ENCODE results near the gene LASP1.
A peak's percentile ranks its signal among the peaks of the same experiment; 100 is the strongest.

Gene LASP1

DNA sequence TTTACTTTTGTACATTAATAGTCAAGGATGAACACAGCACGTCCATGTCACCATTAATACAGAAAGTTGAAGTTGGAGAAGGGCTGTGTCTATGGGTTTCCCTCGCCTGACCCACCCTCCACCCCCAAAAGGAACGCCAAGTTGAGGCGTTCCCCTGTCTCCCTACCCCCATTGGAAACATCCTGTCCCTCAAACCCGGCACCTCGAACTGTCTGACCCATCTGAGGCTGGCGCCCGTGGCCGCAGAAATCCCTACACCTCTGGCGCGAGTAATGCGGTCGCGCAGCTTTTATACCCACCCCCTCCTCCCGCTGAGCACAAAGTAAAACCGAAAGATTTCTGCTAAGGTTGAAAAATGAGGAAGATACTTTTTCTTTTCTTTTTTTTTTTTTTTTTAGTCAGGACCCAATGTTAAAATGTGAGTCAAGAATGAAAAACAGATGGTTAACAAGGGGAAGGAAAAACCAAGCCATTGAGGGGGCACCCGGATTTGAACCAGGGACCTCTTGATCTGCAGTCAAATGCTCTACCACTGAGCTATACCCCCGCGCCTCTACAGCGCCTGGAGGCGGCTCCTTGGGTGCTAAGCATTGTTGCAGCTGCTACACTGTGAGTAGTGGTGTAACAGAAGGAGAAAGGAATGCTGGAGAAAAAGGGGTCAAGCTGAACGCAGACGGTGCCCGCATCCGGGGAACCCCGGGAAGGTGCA, 887 bp upstream of the LASP1 start:
- peak; percentile 64 to 77 for DNase-seq (ENCODE audit: low read depth in 2 of 2)

GRCh38 chr17:38870259-38871165, 654 bp downstream of the LASP1 start:
- peak in 1 of 2 donors; percentile 55 for DNase-seq (ENCODE audit: low read depth in 2 of 2)

DNA sequence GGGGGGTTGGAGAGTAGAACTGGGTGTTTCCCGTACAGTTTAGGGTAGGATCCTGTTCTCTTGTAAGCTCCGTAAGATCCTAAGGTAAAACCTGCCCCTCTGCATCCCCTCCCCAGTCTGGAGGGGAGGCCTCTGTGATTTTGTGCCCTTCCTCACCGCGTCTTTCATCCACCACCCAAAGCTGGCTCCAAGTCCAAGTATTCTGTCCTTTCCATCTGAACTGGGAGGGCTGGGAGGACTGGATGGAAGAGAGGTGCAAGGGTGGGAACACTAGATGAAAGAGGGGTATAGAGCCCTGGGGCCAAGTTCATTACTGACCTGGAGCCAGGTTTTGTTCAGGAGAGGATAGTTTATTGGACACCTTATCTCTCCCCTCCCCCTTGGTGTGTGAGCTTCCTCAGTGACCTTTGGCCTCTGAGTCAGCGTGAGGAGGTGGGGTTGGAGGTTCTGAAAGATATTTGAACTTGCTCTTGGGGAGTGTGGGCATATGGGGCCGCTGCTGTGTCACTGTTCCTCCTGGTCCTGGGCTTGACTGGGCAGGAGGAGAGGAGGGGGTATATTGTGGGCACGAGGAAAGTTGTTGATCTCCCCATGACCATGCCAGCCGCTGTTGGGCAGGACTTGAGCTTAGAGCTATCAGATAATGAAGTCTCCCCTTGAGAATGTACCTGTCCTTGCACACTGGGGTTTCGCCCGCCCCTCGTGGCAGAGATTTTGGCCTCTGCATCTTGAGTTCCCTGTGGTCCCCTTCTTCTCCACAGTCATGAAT, 1.6 kb downstream of the LASP1 start:
- peak; percentile 48 to 71 for DNase-seq (ENCODE audit: low read depth in 2 of 2)

DNA sequence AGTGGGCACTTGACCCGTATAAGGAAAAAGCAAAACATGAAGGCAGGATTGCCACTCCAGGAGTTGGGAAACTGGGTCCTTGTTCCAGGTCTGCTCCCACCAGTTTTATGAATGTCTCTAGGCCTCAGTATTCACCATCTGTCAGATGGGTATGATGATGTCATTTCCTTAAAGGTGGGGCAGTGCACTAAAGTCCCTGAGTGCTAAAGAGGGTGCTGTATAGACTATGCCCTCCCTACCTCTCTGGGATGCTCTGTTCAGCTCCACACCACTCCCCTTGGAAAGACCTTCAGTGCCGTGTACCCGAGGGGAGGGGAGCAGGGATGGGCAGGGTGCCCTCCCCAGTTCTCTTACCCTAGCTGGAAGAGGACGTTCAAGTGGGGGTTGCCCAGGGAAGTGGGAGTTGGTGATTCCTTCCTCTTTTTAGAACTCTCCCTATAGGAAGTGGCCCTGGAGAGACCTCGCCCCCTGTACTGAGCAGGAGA, 2.2 kb downstream of the LASP1 start:
- no peak for DNase-seq (ENCODE audit: low read depth in 2 of 2)

- no peak for DNase-seq (ENCODE audit: low read depth in 2 of 2)
Measured at GRCh38 chr17:38872671-38873385, 3.0 kb downstream of the LASP1 start.

DNA sequence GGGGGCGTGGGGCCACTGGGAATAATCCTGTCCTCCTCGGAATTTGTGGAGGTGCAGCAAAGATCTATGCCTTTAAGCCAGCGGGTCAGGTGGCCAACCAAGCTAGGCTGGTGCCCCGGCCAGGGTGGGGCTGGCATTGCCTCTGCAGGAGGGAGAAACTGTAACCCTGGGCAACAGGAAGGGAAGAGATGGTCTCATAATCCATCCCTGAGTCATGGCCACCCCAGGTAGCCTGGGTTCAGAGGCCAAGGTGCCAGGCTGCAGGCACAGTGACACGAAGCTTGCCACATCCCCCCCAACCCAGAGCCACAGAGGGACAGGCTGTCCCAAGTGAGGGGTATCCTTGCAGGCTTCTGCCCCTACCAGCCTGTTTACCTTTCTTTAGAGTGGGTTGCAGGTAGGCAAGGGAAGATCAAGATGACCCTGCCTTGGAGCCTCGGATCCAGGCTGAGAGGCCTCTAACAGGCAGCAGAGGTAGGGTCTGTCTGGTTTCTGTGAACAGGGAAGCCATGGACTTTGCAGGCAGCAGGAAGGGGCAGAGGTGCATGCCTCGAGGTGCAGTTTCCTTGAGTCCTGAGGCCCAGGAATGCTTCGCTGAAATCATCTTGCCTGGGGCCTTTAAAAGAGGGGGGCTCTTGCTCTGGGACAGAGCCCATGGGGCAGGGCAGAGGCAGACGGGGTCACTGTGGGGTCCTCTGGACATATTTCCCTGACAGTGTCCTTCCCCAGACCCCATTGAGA, 4.0 kb downstream of the LASP1 start:
- no peak for DNase-seq (ENCODE audit: low read depth in 2 of 2)

DNA sequence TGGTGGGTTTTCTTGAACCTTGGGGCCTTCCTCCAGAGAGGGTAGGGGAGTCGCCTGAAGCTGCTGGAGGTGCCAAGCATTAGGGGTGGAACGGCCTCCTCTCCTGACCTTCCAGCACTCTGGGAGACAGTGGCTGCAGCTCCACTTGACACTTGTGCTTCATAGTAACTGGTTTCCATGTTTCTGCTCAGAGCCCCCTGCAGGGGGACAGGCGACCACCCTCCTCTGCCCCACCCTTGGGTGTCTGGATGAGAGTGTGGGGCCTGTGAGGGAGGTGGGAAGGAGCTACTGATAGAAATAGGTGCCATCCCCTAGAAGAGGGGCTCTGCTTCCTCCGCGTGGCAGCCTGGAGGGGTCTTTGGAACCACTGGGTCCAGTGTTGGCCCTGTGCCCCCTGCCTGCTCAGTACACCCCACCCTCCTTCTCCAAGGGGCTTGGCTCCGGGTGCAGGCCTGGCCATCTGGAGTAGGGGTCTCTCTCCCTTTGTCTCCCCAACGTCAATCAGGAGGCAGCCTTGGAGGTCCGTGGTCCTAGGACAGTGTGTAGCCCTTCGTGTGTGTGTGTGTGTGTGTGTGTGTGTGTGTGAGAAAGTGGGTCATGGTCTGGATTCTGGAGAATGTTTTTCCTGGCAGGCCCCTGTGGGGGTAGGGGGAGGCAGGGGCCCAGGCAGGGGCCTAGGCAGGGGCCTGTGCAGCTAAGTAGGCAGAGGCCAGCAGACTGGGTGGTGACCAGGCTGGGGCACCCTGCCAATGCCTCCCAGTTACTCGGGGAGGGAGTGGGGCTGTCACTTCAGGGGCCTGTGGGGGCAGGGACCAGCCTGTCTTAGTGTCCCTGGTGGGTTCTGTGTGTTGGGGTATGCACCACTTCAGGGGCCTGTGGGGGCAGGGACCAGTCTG, 4.9 kb downstream of the LASP1 start:
- no peak for DNase-seq (ENCODE audit: low read depth in 2 of 2)

- DNase-seq (ENCODE audit: low read depth in 2 of 2): no peak
Measured at GRCh38 chr17:38875477-38876075, 5.7 kb downstream of the LASP1 start.

DNA sequence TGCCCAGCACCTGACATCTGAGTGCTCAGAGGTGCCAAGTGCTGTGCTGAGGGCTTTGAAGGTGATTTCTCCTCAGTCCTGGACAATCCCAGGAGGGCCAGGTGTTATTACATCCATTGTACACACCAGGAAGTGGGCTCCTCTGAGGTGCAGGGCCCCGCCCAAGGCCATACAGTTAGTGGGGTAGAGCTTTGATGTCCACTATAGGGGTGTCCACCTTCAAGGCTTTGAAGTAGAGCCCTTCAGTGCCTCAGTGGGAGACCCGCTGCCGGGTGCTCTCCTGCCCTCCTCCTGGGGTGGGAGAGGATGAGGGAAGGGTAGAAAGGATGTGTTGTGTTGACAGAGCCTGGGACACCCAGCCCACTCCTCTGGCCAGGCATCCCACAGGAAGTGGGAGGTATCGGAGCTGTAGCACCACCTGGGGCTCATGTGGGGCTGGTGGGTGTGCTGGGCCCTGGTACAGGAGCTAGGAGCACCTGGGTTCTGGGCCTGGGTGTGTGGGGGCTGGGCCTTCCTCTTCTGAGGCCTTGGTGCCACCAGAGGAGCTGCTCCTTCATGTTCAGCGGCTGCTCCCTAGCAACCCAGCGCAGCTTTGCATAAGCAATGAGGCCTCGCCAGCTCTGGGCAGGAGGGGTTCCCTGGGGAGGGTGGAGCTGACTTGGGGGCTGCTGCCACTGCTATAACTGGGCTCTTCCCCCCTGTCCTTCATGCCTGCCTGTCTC, 7.4 kb downstream of the LASP1 start:
- no peak for DNase-seq (ENCODE audit: low read depth in 2 of 2)

DNA sequence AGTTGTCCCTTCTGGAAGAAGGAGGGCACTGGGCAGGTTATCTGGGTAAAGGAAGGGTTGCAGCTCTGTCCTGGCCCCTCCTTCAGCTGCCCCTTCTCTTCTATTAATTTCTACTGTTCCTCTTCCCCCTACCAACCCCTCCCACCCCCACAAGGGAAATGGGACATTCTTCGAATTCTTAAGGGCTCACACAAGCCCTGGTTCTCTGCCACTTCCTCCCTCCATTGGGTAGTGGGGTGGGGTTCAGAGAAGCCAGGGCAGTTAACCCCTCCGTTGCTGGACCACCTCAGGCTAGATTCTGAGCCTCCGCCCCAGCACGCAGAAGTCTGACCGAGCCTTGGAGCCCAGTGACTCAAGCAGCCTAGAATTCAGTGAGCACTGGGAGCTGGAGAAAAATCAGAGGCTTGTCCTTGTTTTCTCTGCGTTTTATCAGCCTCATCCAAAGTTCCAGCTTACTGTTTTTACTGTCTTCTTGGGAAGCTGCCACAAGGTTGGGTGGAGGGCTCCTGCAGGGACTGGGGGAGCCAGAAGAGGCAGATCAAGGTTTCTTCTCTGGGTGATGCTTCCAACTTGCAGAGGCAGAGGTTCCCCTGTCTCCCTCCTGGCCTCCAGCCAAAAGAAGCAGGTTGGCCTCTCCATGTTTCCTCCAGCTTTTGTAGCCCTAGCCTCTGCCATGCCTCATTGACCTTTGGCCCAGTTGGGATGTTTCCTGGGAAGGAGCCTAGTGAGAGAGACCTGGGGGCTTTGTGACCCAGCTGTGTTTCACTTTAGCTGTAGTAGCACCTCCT, 10.2 kb downstream of the LASP1 start:
- DNase-seq (ENCODE audit: low read depth in 2 of 2): no peak

GRCh38 chr17:38881600-38882191, 11.8 kb downstream of the LASP1 start:
- no peak for DNase-seq (ENCODE audit: low read depth in 2 of 2)

- no peak for DNase-seq (ENCODE audit: low read depth in 2 of 2)
Measured at GRCh38 chr17:38882870-38883269, 13.0 kb downstream of the LASP1 start.

DNA sequence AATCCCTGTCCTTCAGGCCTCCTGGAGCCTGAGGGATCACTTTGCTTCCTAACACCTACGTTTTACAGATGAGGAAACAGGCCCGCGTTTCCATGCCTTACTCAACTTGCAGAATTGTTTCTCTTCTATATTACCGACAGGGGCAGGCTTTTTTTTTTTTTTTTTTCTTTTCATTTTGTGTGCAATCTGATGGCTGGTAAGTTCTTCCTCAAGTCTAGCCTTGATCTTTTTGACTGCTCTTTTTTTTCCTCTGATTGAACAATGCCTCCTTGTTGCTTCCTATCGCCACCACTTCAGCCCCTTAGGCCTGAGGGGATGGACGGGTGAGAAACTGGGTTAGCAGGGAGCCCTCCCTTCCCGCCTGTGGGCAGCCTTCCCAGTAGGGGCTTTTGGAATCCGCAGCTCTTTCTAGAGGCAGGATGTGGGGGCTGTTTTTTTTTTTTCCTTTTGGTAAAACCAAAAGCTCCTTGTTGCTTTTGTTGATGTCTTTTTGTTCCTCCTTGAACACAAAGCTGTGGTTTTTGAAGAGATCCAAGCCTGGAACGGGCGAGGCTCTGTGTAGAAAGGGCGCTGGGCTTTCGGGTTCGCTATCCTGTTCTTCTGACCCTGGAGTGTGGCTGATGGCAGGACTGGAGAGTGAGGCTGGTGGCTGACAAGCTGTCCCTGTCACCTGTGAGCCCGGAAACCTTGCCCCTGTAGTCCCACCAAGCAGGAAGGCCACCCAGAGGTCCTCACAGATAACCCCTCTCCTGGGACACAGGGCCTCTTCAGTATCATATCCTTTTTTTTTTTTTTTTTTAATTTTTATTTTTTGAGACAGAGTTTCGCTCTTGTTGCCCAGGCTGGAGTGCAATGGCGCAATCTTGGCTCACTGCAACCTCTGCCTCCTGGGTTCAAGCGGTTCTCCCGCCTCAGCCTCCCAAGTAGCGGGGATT, 14.0 kb downstream of the LASP1 start:
- no peak for DNase-seq (ENCODE audit: low read depth in 2 of 2)

- DNase-seq (ENCODE audit: low read depth in 2 of 2): no peak
Measured at GRCh38 chr17:38885044-38885727, 15.3 kb downstream of the LASP1 start.

DNA sequence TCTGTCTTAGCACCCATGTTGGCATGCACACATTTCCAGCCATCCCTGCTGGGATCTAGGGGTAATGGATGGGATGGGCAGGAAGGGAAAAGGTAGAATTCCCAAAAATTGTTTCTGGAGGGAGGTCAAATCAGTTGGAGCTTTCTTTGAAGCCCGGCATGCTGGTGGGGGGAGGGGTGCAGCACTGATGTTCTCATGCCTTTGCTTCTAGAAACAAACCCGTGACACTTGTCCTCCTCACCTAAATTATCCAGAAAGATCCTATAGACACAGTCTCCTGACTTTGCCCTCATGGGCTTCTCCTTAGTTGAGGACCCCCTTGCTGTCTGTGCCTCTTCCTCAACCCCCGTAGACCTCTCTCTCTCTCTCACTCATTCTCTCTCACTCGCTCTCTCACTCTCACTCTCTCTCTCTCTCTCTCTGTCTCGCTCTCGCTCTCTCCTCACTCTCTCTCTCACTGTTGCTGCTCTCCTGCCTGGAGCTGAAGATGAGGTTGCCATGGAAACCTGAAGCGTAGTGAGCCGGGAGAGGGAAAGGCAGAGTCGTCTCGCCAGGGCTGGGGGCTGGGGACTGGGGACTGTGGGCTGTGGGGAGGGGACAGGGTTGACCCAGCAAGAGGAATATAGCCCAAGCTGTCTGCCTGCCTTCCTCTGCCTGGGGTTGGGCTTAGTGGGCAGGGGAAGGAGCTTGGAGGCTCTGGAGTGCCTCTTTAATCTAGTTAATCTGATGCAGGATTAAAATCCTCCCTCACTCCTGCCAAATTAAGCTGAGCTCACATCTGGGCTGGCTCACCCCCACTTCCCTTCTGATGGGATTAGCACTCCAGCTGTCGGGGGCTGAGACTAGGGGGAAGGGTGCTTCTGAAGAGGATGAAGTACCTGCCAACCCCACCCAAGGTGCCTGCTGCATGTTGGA, 16.1 kb downstream of the LASP1 start:
- no peak for DNase-seq (ENCODE audit: low read depth in 2 of 2)

All from stimulated activated CD8-positive, alpha-beta memory T cell treated with anti-CD3 and anti-CD28 coated beads, Interleukin-15, amount 100 ng/mL, for 4 hours (primary cell).